GM13977 (cell line): ENCODE data around the gene ZBED5.

Experiments
- DNase-seq: peaks from one replicate; pipeline ENCODE4 v3.0.0; 2012; ENCODE audit warnings: low spot score
- in situ Hi-C: fragments of 300-500 bp; cut with MboI; formaldehyde crosslinking; loops from one replicate; pipeline ENCODE4 v1.12.0; 2022; ENCODE audit warnings: low sequenced_read_pairs, low pct_unique_long_range_greater_than_20kb, mixed read lengths, inconsistent platforms; ENCODE audit not compliant: unreplicated experiment
- TF ChIP-seq, protein P1 (sequence below): IDR thresholded peaks from 2 replicates; pipeline ENCODE4 v1.5.1; 2012; ENCODE audit warnings: mild to moderate bottlenecking, control low read depth; ENCODE audit not compliant: insufficient read depth; ENCODE audit errors: extremely low read depth, missing control alignments

ZBED5 gene

GRCh38 chr11:10881892-10882291, 24.0 kb upstream of the ZBED5 start:
- TF ChIP-seq, protein P1, sequence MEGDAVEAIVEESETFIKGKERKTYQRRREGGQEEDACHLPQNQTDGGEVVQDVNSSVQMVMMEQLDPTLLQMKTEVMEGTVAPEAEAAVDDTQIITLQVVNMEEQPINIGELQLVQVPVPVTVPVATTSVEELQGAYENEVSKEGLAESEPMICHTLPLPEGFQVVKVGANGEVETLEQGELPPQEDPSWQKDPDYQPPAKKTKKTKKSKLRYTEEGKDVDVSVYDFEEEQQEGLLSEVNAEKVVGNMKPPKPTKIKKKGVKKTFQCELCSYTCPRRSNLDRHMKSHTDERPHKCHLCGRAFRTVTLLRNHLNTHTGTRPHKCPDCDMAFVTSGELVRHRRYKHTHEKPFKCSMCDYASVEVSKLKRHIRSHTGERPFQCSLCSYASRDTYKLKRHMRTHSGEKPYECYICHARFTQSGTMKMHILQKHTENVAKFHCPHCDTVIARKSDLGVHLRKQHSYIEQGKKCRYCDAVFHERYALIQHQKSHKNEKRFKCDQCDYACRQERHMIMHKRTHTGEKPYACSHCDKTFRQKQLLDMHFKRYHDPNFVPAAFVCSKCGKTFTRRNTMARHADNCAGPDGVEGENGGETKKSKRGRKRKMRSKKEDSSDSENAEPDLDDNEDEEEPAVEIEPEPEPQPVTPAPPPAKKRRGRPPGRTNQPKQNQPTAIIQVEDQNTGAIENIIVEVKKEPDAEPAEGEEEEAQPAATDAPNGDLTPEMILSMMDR, result no peak
- no peak for DNase-seq
- in situ Hi-C loops, result no loop called here

DNA sequence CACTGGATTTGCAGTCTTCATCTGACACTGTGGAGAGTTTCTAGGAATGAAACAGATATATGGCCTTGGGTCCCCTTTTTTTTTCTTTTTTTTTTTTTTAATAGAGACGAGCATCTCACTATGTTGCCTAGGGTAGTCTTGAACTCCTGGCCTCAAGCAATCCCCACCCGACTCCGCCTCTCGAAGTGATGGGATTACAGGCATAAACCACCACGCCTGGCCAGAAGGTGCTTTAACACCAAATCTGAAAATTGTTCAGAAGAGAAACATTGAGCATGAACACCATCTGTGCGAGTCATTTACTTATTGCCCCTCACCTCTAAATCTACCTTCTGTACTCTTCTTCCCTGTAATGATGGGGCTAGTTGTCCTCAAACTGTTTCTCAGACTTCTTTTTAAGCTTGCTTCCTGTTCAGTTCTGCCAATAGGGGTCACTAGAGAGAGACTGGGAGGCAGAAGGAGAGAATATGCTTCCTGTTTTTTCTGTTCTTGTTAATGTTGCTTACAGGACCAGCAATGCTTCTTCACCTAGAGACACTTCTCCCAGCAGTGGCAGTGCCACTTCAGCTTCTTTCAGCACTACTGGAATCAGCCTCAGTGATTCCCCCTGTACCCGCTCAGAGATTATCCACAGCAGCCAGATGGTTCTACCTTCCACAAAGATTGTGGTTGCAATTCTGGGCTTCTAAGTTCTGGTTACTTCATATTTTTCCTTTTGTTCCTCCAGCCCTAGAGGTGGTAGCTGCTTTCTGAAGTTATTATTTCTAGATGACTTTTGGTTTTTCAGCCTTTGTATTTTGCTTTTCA, 20.8 kb upstream of the ZBED5 start:
- no peak for DNase-seq
- TF ChIP-seq, protein P1, result peak; percentile 27
- in situ Hi-C loops, result no loop called here

DNA sequence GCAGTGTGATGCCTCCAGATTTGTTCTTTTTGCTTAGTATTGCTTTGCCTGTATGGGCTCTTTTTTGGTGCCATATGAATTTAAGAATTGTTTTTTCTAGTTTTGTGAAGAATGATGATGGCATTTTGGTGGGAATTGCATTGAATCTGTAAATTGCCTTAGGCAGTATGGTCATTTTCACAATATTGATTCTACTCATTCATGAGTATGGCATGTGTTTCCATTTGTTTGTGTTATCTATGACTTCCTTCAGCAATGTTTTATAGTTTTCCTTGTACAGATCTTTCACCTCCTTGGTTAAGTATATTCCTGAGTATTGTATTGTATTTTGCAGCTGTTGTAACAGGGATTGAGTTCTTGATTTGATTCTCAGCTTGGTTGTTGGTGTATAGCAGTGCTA, 18.3 kb upstream of the ZBED5 start:
- no peak for DNase-seq
- in situ Hi-C loops, result no loop called here
- TF ChIP-seq, protein P1, result no peak

DNA sequence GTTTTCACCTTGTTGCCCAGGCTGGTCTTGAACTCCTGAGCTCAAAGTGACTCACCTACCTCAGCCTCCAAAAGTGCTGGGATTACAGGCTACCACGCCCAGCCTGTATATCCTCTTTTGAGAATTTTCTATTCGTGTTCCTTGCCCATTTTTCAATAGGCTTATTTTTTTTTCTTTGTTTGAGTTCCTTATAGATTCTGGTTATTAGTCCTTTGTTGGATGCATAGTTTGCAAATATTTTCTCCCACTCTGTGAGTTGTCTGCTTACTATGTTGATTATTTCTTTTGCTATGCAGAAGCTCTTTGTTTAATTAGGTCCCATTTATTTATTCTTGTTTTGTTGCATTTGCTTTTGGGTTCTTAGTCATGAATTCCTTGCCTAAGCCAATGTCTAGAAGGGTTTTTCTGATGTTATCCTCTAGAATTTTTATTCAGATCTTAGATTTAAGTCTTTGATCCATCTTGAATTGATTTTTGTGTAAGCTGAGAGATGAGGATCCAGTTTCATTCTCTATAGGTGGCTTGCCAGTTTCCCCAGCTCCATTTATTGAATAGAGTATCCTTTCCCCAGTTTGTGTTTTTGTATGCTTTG, 17.7 kb upstream of the ZBED5 start:
- TF ChIP-seq, protein P1, result no peak
- in situ Hi-C loops, result no loop called here
- no peak for DNase-seq

DNA sequence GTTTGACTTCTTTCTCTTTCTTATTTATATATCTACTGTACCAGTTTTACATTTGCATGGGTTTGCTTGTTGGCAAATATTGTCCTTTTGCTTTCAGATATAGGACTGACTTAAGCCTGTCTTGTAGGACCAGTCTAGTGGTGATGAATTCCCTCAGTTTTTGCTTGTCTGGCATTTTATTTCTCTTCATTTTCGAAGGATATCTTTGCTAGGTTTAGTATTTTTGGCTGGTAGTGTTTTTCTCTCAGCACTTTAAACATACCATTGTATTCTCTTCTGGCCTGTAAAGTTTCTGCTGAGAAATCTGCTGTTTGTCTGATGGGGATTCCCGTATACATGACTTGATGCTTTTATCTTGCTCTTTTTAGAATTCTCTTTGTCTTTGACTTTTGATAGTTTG, 14.2 kb upstream of the ZBED5 start:
- no peak for DNase-seq
- in situ Hi-C loops, result no loop called here
- TF ChIP-seq, protein P1, result no peak

- TF ChIP-seq, protein P1, result no peak
- DNase-seq, result no peak
These were observed 10.5 kb upstream of the ZBED5 start for GRCh38 chr11:10868352-10868751.

More at GRCh38 chr11:10868352-10868751, 10.5 kb upstream of the ZBED5 start:
- in situ Hi-C loops, result no loop called here
